Activated T-helper 1 cell treated with Interleukin-2 at 50 U/mL for 16 hours (primary cell): ENCODE measurements around the gene ZNF184.
"Not testable (repeated sequence)": the region's sequence is repeated elsewhere in the genome, so short reads cannot be mapped to it uniquely, and the experiment has no call there.

Source experiments
- DNase-seq: peaks from one replicate; pipeline ENCODE4 v3.0.0-alpha.2; 2020; ENCODE audit warnings: low read depth

ZNF184 gene

GRCh38 chr6:27424851-27425250, 48.1 kb downstream of the ZNF184 start:
- not testable (repeated sequence) for DNase-seq

DNA sequence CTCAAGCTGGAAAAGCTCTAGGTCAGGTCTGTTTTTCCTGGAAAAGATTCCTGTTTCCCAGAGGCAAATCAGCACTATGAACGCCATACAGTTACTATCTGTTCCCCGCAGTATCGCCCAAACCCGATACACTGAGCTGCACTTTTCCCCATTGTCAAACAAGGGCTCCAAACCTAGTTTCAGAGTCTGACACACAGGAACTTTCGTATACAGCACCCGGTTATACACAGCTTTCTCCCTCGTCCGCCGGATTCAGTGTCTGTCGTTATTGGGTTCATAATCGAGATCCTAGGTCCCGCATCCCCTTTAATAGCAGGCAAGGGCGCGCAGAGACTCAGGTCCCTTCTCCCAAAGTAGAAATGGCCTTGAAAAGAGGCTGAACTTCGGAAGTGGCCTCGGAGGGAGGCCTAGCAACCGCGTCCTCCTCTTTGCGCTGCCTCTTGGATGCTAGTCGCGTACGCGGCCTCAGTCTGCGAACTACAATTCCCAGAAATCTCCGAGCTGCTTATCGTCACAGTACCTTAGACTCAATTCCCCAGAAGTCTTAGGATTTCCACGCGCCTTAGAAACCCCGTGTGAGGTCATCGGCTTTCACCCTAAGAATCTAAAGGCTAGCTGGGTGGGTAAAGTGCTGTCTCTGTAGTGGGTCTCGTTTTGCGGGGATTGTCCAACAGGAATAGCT, 50.1 kb downstream of the ZNF184 start:
- no peak for DNase-seq

- DNase-seq, result no peak
Observed at GRCh38 chr6:27419363-27419762, 53.5 kb downstream of the ZNF184 start.

- no peak for DNase-seq
Observed at GRCh38 chr6:27415898-27416297, 57.0 kb downstream of the ZNF184 start.

DNA sequence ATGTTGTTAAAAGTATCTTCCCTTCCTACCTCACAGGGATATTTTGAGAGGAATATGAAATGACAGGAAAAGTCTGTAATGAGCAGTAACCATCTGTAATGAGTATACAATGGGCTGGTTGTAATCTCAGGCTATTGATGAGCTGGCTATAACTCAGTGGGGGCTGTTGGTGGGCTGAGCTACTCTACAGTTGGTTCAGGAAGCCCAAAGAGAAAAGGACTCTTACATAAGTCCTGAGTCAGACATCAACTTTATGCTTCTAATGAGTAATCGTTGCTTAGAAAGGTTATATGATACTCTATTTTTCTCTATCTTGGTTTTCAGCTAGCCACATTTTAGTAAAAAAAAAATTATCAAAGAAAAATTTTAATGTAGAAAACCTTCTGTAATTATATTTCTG, 57.9 kb downstream of the ZNF184 start:
- no peak for DNase-seq

DNA sequence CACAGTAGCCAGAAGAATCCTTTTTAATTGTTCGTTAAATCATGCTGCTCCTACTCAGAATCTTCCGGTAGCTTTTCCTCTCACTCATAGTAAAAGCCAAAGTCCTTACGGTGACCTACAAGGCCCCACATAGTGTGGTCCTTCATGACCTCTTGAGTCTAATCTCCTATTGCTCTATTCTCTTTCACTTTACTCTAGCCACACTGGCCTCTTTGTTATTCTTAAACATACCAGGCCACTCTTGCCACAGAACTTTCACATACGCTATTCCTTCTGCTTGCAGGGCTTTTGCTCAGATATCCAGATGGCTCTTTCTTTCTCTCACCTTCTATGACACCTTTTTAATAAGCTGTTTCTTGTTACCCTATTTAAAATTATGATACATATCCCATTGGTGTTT, 58.6 kb downstream of the ZNF184 start:
- DNase-seq, result no peak

DNA sequence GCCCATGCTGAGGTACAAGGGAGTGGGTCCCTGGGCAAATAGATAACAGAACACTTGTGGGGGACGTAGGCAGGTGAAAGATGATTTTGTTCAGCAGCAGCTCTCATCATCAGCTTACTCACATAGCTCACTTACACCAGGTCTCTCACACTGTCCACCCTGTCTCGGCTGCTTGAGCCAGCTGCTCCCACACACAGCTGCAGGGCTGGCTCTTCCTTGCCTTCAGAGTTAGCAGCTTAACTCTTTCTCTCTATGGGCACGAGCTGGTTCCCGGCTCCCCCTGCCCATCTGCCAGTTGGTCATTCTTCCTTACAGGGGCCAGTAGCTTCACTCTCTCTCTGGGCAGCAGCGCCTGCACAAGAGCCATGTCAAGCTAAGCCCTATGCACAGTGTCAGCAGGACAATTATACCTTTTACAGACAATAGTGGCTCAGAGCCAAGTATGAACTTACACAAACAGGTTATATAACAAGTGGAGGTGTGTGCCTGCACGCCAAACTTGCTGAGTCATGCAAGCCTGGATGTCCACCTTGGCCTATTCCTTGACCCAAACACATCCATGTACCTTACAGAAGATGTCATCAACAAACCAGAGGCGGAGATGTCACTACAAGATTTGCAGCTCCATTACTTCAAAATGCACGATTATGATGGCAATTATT, 65.6 kb downstream of the ZNF184 start:
- no peak for DNase-seq

- DNase-seq, result no peak
Observed at GRCh38 chr6:27406085-27406484, 66.8 kb downstream of the ZNF184 start.

DNA sequence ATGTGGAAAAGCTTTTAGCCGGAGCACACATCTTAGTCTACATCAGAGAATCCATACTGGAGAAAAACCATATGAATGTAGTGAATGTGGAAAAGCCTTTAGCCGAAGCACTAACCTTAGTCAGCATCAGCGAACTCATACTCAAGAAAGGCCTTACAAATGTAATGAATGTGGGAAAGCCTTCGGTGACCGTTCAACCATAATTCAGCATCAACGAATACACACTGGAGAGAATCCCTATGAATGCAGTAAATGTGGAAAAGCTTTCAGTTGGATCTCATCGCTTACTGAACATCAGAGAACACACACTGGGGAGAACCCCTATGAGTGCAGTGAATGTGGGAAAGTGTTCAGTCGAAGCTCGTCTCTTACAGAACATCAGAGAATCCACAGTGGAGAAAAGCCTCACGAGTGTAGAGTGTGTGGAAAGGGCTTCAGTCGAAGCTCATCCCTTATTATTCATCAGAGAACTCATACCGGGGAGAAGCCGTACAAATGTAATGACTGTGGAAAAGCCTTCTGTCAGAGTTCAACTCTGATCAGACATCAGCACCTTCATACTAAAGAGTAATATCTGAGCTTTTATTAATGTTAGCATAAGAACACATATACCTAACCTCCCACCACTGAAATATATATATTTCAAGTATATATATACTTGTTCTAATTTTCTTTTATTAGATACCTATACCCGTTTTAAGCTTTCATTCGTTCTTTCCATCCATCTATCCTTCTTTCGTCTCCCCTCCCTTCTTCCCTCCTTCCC, 71.8 kb downstream of the ZNF184 start:
- no peak for DNase-seq
